Prostate gland (tissue), 2 donors: ENCODE measurements around the gene ACY1.

Experiments
- POLR2A ChIP-seq: fragments of 450-650 bp; IDR thresholded peaks from one replicate; pipeline ENCODE4 v1.6.1; 2016; ENCODE audit warnings: antibody characterized with exemption, mild to moderate bottlenecking
- POLR2AphosphoS5 ChIP-seq: sonication (generic); formaldehyde crosslinking; IDR thresholded peaks from one replicate; pipeline ENCODE4 v1.6.1; 2017; ENCODE audit warnings: antibody characterized with exemption
- TF ChIP-seq, protein P1 (sequence below), 4 experiments: fragments of 200-600 bp in 2 of 4; fragments of 450-650 bp in 2 of 4; sonication (generic) in 2 of 4; IDR thresholded peaks; 1 replicate in 3 of 4; 2 replicates in 1 of 4; pipeline ENCODE4 v1.5.1; 2016 to 2019; ENCODE audit warnings: antibody characterized with exemption in 4 of 4, mild to moderate bottlenecking in 2 of 4, moderate library complexity in 2 of 4

DNA sequence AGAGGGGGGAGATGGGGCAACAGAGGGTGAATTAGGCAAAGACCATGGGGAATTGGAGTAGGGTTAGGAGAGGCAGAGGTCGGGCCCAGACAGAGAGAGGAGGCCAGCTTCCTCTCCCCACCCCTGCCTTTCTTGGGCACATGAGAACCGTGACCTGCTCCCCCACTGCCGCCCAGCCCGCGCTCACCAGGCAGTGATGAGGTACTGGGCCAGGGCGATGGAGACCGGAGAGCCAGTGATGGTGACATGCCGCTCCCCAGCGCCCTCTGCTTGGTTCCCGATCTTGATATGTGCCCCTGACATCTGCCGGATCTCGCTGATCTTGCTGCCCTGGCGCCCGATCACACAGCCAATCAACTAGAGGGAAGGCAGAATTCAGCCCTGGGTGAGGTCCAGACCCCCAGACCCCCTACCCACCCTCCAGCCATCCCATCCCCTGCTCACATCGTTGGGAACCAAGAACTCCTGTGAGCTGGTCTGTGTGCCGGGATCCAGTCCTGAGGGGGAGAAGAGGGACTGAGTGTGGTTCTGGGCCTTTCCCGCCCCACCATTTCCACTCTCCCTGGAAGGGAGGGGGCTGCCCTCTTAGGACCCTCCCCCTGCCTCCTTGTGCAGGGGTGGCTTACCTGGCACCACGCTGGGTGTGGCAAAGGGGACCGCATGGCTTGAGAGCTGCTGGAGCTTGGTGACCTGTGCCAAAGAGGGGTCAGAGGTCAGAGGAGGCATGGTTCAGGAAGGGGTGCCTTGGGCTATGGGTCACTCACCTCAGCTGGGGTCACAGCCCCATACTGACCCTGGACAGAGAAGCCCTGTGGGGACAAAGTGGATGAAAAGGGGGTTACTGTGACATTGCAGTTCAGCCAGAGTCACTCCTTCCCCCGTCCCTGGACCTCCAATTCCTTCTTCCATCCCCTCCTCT lies 24.5 kb upstream of the ACY1 start:
- TF ChIP-seq, protein P1, sequence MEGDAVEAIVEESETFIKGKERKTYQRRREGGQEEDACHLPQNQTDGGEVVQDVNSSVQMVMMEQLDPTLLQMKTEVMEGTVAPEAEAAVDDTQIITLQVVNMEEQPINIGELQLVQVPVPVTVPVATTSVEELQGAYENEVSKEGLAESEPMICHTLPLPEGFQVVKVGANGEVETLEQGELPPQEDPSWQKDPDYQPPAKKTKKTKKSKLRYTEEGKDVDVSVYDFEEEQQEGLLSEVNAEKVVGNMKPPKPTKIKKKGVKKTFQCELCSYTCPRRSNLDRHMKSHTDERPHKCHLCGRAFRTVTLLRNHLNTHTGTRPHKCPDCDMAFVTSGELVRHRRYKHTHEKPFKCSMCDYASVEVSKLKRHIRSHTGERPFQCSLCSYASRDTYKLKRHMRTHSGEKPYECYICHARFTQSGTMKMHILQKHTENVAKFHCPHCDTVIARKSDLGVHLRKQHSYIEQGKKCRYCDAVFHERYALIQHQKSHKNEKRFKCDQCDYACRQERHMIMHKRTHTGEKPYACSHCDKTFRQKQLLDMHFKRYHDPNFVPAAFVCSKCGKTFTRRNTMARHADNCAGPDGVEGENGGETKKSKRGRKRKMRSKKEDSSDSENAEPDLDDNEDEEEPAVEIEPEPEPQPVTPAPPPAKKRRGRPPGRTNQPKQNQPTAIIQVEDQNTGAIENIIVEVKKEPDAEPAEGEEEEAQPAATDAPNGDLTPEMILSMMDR (IDR thresholded peaks at IDR 0.05), result no peak
- TF ChIP-seq POLR2A, result no peak
- TF ChIP-seq POLR2AphosphoS5, result no peak
